ENCODE results near the gene SOBP.

GRCh38 chr6:107642095-107642860, 152.4 kb downstream of the SOBP start:
- TF ChIP-seq POLR2A (IDR thresholded peaks at IDR 0.05): no peak
- TF ChIP-seq CTCF (IDR thresholded peaks at IDR 0.05 in 8 of 11, conservative IDR thresholded peaks at IDR 0.05 in 3 of 11): no peak
- TF ChIP-seq POLR2AphosphoS5 (IDR thresholded peaks at IDR 0.05): no peak
